Endothelial cell of umbilical vein (primary cell): ENCODE data around the gene ST13.

Source experiments
- CTCF ChIP-seq, 2 donors: IDR thresholded peaks; 1 replicate in 1 of 2; 2 replicates in 1 of 2; pipeline ENCODE4 v1.5.1; 2011; ENCODE audit warnings: low read length in 2 of 2, mild to moderate bottlenecking in 2 of 2, moderate library complexity in 2 of 2, control low read depth in 1 of 2, inconsistent platforms in 1 of 2, low read depth in 1 of 2; ENCODE audit not compliant: insufficient read depth in 1 of 2; ENCODE audit errors: extremely low read depth in 1 of 2
- EZH2 ChIP-seq: IDR thresholded peaks from 2 replicates; pipeline ENCODE4 v1.6.1; 2012; ENCODE audit warnings: borderline replicate concordance, low read depth, mild to moderate bottlenecking, moderate library complexity, low read length, inconsistent platforms; ENCODE audit not compliant: severe bottlenecking
- MAX ChIP-seq: IDR thresholded peaks from 2 replicates; pipeline ENCODE4 v1.6.1; 2011; ENCODE audit not compliant: insufficient read depth, insufficient read length
- POLR2A ChIP-seq: IDR thresholded peaks from 2 replicates; pipeline ENCODE4 v1.6.1; 2012; ENCODE audit warnings: low read depth, mild to moderate bottlenecking, control low read depth, low read length
- POLR2AphosphoS5 ChIP-seq: IDR thresholded peaks from 2 replicates; pipeline ENCODE4 v1.6.1; 2012; ENCODE audit warnings: low read depth, mild to moderate bottlenecking, control low read depth, low read length, moderate library complexity; ENCODE audit not compliant: insufficient read depth

- no peak for TF ChIP-seq CTCF (IDR thresholded peaks at IDR 0.05; ENCODE audit: extremely low read depth in 1 of 2, insufficient read depth in 1 of 2, low read depth in 1 of 2, low read length in 2 of 2)
- TF ChIP-seq POLR2A, result no peak
- TF ChIP-seq POLR2AphosphoS5, result no peak
- no peak for TF ChIP-seq EZH2
- no peak for TF ChIP-seq MAX
Measured at GRCh38 chr22:40818192-40818746, 38.2 kb downstream of the ST13 start.
